Upper lobe of left lung (tissue), 4 donors: ENCODE data around the gene DMXL1.

Experiments
- CTCF ChIP-seq, 6 experiments: fragments of 450-650 bp in 4 of 6; fragments of 200-600 bp in 2 of 6; sonication (generic) in 2 of 6; IDR thresholded peaks; one replicate each; pipeline ENCODE4 v1.5.1; 2016 to 2019; ENCODE audit warnings: antibody characterized with exemption in 6 of 6
- EP300 ChIP-seq, 4 donors: sonication (generic); formaldehyde crosslinking; IDR thresholded peaks; one replicate each; pipeline ENCODE4 v1.5.1; 2017; ENCODE audit warnings: antibody characterized with exemption in 4 of 4, control low read depth in 2 of 4
- POLR2A ChIP-seq, 4 donors: fragments of 450-650 bp; IDR thresholded peaks; one replicate each; pipeline ENCODE4 v1.5.1; 2016 to 2017; ENCODE audit warnings: antibody characterized with exemption in 4 of 4, mild to moderate bottlenecking in 2 of 4
- POLR2AphosphoS5 ChIP-seq, 2 donors: sonication (generic); formaldehyde crosslinking; IDR thresholded peaks; one replicate each; pipeline ENCODE4 v1.5.1; 2017; ENCODE audit warnings: antibody characterized with exemption in 2 of 2

GRCh38 chr5:119207105-119207504 is 136.2 kb downstream of the DMXL1 start:
- TF ChIP-seq POLR2AphosphoS5 (IDR thresholded peaks at IDR 0.05) (no peak), CTCF (IDR thresholded peaks at IDR 0.05) (no peak), EP300 (IDR thresholded peaks at IDR 0.05) (no peak), POLR2A (IDR thresholded peaks at IDR 0.05) (no peak)
